Measurements from ENCODE around the gene SMCO2.

The SMCO2 gene

GRCh38 chr12:27523305-27523641 is 76.7 kb downstream of the SMCO2 start:
- peak overlapping the region; percentile 75 for H3K4me3 ChIP-seq (ENCODE audit: low read depth, low read length)
- in situ Hi-C loops (cut with HindIII; ENCODE audit: low sequenced_read_pairs), result no loop called here
- DNase-seq (ENCODE audit: low read depth), result no peak
- TF ChIP-seq CTCF (IDR thresholded peaks at IDR 0.05; ENCODE audit: low read depth, low read length, missing control alignments), result no peak

- peak; percentile 40 for TF ChIP-seq CTCF (IDR thresholded peaks at IDR 0.05; ENCODE audit: low read depth, low read length, missing control alignments)
- H3K4me3 ChIP-seq (ENCODE audit: low read depth, low read length), result peak within 1 kb of the TSS; percentile 75
- in situ Hi-C loops (cut with HindIII; ENCODE audit: low sequenced_read_pairs), result no loop called here
- peak; percentile 95 for DNase-seq (ENCODE audit: low read depth)
These were observed 77.3 kb downstream of the SMCO2 start, which contains the start of gene PPFIBP1 for GRCh38 chr12:27523642-27524493. PPFIBP1 (plus strand) TSS chr12:27524206; CDS start chr12:27633397, 109,191 bp downstream.

- in situ Hi-C loops (cut with HindIII; ENCODE audit: low sequenced_read_pairs), result no loop called here
- H3K4me3 ChIP-seq (ENCODE audit: low read depth, low read length), result peak overlapping the region; percentile 75
- DNase-seq (ENCODE audit: low read depth), result no peak
- no peak for TF ChIP-seq CTCF (IDR thresholded peaks at IDR 0.05; ENCODE audit: low read depth, low read length, missing control alignments)
These were observed 77.9 kb downstream of the SMCO2 start for GRCh38 chr12:27524494-27524835.

- no peak for DNase-seq (ENCODE audit: low read depth)
- H3K4me3 ChIP-seq (ENCODE audit: low read depth, low read length), result peak overlapping the region; percentile 75
- in situ Hi-C loops (cut with HindIII; ENCODE audit: low sequenced_read_pairs), result no loop called here
- no peak for TF ChIP-seq CTCF (IDR thresholded peaks at IDR 0.05; ENCODE audit: low read depth, low read length, missing control alignments)
These were observed 78.6 kb downstream of the SMCO2 start for GRCh38 chr12:27524839-27525753.

GRCh38 chr12:27527512-27527911 is 81.0 kb downstream of the SMCO2 start:
- no peak overlapping the region for H3K4me3 ChIP-seq (ENCODE audit: low read depth, low read length)
- in situ Hi-C loops (cut with HindIII; ENCODE audit: low sequenced_read_pairs), result no loop called here
- DNase-seq (ENCODE audit: low read depth), result no peak
- TF ChIP-seq CTCF (IDR thresholded peaks at IDR 0.05; ENCODE audit: low read depth, low read length, missing control alignments), result no peak

- no peak overlapping the region for H3K4me3 ChIP-seq (ENCODE audit: low read depth, low read length)
- TF ChIP-seq CTCF (IDR thresholded peaks at IDR 0.05; ENCODE audit: low read depth, low read length, missing control alignments), result no peak
- in situ Hi-C loops (cut with HindIII; ENCODE audit: low sequenced_read_pairs), result no loop called here
- no peak for DNase-seq (ENCODE audit: low read depth)
These were observed 82.3 kb downstream of the SMCO2 start for GRCh38 chr12:27528788-27529187.
